Pancreas (tissue), 10 donors: ENCODE results near the gene NUMB. TPM values are rescaled to one million over a fixed set of nuclear protein-coding genes. Genes with fewer than 3 reads are reported as not detected.

Experiments
- ATAC-seq, 4 donors: fragments of 200-7000 bp; cut with Tn5 transposase; one replicate each; pipeline versions ENCODE4 v1.8.0 to v1.9.1; 2020; ENCODE audit warnings: mild to moderate bottlenecking in 4 of 4, moderate library complexity in 4 of 4
- DNase-seq, 6 donors: peaks; one replicate each; pipeline ENCODE4 v3.0.0-alpha.2; 2020
- FAIRE-seq: peaks from 2 replicates; lab custom pipeline; 2012; peaks lifted over from hg19 to GRCh38; lab: Jason Lieb, UNC
- H3K27ac ChIP-seq, 4 donors: fragments of 200-600 bp; sonication (generic); 1 replicate in 3 of 4; 2 replicates in 1 of 4; pipeline versions ENCODE4 v1.5.0 to v1.8.0; 2020
- H3K27me3 ChIP-seq, 4 donors: fragments of 200-600 bp; one replicate each; pipeline ENCODE4 v1.8.0; 2021
- H3K36me3 ChIP-seq, 3 donors: fragments of 200-600 bp; sonication (generic) in 1 of 3; one replicate each; pipeline versions ENCODE4 v1.5.0 to v1.8.0; 2020 to 2021
- H3K4me1 ChIP-seq, 3 donors: fragments of 200-600 bp; one replicate each; pipeline ENCODE4 v1.8.0; 2021
- H3K4me3 ChIP-seq, 4 donors: fragments of 200-600 bp; sonication (generic) in 2 of 4; one replicate each; pipeline versions ENCODE4 v1.5.0 to v1.8.0; 2020 to 2021
- H3K9me3 ChIP-seq, 4 donors: fragments of 200-600 bp; one replicate each; pipeline ENCODE4 v1.8.0; 2021
- CTCF ChIP-seq, 4 donors: fragments of 200-600 bp; sonication (generic) in 3 of 4; IDR thresholded peaks; one replicate each; pipeline versions ENCODE4 v1.5.0 to v1.8.0; 2021; ENCODE audit warnings: antibody characterized with exemption in 4 of 4
- WGBS, 2 donors: extraction: QIAGEN DNeasy Blood & Tissue Kit; methylation state at CpG; one replicate each; pipeline ENCODE4 v1.1.7; 2013; 5-methylcytosine and 5-hydroxymethylcytosine counted together
- intact Hi-C, 3 donors: fragments of 100-400 bp; cut with DNase I; formaldehyde crosslinking; loops; one replicate each; pipeline versions ENCODE4 v1.11.1 to v1.14.2; 2022
- polyA plus RNA-seq, 2 donors: library from polyadenylated mRNA; stranded (reverse); fragments of 200-250 nt; gene quantifications; one replicate each; pipeline ENCODE4 v1.2.3, GENCODE V29; 2013
- total RNA-seq, 6 donors: library from RNA; stranded (reverse); fragmentation: NEBNext Ultra II Directional in 4 of 6; extraction: Animal tissue kit (Norgen Biotek cat#: 25700) in 4 of 6; gene quantifications; one replicate each; pipeline versions ENCODE4 v1.2.1 to v1.2.4, GENCODE V29; 2021 to 2023
- donor health status: healthy with polysubstance abuse.
- donor health status: DM: no; HTN: no; CAD: no; lungs with moderate emphysema.
- donor health status: DM: no; HTN: no; CAD: no.
- donor health status: control.
- donor health status: control.
- donor health status: Bipolar disorder and iron deficiency.
- donor health status: DM: yes; HTN: yes; CAD: no.
- donor health status: DM: no; HTN: no; CAD: no.
- donor health status: DM: no; HTN: no; CAD: no.
- donor health status: DM: yes; HTN: yes; CAD: no.

Gene NUMB
- total RNA-seq (10 to 100 TPM; 25.1 to 53.8 (median 33.6) TPM), polyA plus RNA-seq (10 to 100 TPM; 23.9 to 28.8 TPM)

GRCh38 chr14:73458183-73458976 is at the start of gene NUMB:
Gene NUMB (minus strand): TSS chr14:73458546. CDS start chr14:73355751, 102,795 bp downstream.
- H3K36me3 ChIP-seq = no peaks in the 10 kb centered on the region
- ATAC-seq = peak; percentile 84 to 92 (median 88)
- H3K27me3 ChIP-seq = no peaks in the 10 kb centered on the region
- intact Hi-C loops = no loop called here
- H3K27ac ChIP-seq = peak within 1 kb of the TSS; percentile 84 to 91 (median 88)
- H3K4me3 ChIP-seq = peak within 1 kb of the TSS; percentile 81 to 96 (median 89)
- no peaks in the 10 kb centered on the region for H3K9me3 ChIP-seq
- peak; percentile 98 for FAIRE-seq
- WGBS, 2 donors = 1% methylated on average over 40 to 60 of the region's 60 CpGs
- DNase-seq = peak; percentile 89 to 99 (median 98)
- H3K4me1 ChIP-seq = peaks cover 41 to 60% (median 57%) of the 10 kb centered on the region in 3 donors
- no peak for TF ChIP-seq CTCF (IDR thresholded peaks at IDR 0.05)

GRCh38 chr14:73503648-73504047 is 45.3 kb upstream of the NUMB start:
- ATAC-seq (no peak), DNase-seq (no peak)

GRCh38 chr14:73502017-73502619 is 43.8 kb upstream of the NUMB start:
- H3K4me3 ChIP-seq = no peak overlapping the region
- FAIRE-seq = no peak
- peak in 1 of 4 donors; percentile 25 for ATAC-seq
- H3K4me1 ChIP-seq = no peaks in the 10 kb centered on the region
- H3K27ac ChIP-seq = no peak overlapping the region
- no peaks in the 10 kb centered on the region for H3K9me3 ChIP-seq
- intact Hi-C loops = no loop called here
- no peak for TF ChIP-seq CTCF (IDR thresholded peaks at IDR 0.05)
- no peaks in the 10 kb centered on the region for H3K27me3 ChIP-seq
- WGBS, 2 donors = 88 to 89% methylated on average over 10 to 11 of the region's 11 CpGs
- no peak for DNase-seq
- H3K36me3 ChIP-seq = no peaks in the 10 kb centered on the region

More at GRCh38 chr14:73503648-73504047, 45.3 kb upstream of the NUMB start:
- Histone ChIP-seq H3K4me3 (no peak overlapping the region), H3K4me1 (no peaks in the 10 kb centered on the region), H3K36me3 (no peaks in the 10 kb centered on the region), H3K27me3 (no peaks in the 10 kb centered on the region), H3K9me3 (no peaks in the 10 kb centered on the region), H3K27ac (no peak overlapping the region)
- FAIRE-seq = no peak
- no peak for TF ChIP-seq CTCF (IDR thresholded peaks at IDR 0.05)
- 92 to 96% methylated on average over 3 of the region's 3 CpGs for WGBS, 2 donors
- intact Hi-C loops = no loop called here

GRCh38 chr14:73500360-73500759 is 42.0 kb upstream of the NUMB start:
- no peak for TF ChIP-seq CTCF (IDR thresholded peaks at IDR 0.05)
- Histone ChIP-seq H3K27ac (no peak overlapping the region), H3K27me3 (no peaks in the 10 kb centered on the region), H3K4me1 (no peaks in the 10 kb centered on the region), H3K9me3 (no peaks in the 10 kb centered on the region), H3K4me3 (no peak overlapping the region), H3K36me3 (no peaks in the 10 kb centered on the region)
- WGBS, 2 donors = 80 to 87% methylated on average over 6 of the region's 6 CpGs
- intact Hi-C loops = no loop called here
- ATAC-seq (peak in 1 of 4 donors; percentile 33), FAIRE-seq (no peak), DNase-seq (peak in 1 of 6 donors; percentile 16)
